ENCODE data around the gene WDR64.

Gene WDR64

DNA sequence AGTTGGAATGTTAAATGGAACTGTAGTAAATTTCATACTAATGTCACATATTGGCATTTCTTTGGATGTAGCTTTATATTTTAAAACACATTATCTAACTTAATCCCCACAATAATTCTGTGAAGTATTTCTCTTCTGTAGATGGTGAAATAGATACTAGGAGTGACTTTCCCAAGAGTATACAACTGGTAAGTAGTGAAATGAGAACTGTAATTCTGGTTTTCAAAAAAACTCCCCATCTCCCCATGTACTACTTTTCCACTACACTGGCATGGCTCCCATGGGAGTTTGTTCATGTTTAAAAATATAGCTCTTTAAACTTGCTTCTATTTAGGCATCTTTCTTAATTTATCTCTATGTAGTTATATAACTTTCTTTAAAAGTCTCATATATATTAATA is 22.1 kb upstream of the WDR64 start:
- no peak for ATAC-seq

DNA sequence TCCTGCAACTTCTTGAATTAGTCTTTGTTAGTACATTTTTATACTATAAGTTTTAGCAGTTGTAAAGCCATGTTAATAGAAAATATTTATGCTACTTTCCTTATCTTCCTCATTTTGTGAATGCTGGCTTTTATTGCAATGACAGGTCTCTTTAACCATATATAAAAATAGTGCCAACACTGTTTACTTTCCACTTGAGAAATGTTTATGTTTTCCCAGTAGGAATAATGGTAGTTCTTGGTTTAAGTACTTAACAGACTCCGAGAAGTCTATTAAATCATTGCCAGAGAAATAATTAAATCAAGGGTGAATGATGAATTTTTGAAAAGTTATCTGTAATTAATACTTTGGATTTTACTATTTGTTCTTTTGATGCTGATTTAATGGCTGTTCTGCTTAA is 21.6 kb upstream of the WDR64 start:
- no peak for ATAC-seq
- TF ChIP-seq CREB5 (CRISPR knock-in tag; IDR thresholded peaks at IDR 0.05; ENCODE audit: low read depth) = no peak
- no peak for TF ChIP-seq ARNTL (CRISPR knock-in tag; IDR thresholded peaks at IDR 0.05; ENCODE audit: borderline replicate concordance, low read depth)
- no peak for TF ChIP-seq SNAI2 (CRISPR knock-in tag; IDR thresholded peaks at IDR 0.05)
- no peak for TF ChIP-seq TCF4 (CRISPR knock-in tag; IDR thresholded peaks at IDR 0.05; ENCODE audit: borderline replicate concordance)
- TF ChIP-seq, protein P1, sequence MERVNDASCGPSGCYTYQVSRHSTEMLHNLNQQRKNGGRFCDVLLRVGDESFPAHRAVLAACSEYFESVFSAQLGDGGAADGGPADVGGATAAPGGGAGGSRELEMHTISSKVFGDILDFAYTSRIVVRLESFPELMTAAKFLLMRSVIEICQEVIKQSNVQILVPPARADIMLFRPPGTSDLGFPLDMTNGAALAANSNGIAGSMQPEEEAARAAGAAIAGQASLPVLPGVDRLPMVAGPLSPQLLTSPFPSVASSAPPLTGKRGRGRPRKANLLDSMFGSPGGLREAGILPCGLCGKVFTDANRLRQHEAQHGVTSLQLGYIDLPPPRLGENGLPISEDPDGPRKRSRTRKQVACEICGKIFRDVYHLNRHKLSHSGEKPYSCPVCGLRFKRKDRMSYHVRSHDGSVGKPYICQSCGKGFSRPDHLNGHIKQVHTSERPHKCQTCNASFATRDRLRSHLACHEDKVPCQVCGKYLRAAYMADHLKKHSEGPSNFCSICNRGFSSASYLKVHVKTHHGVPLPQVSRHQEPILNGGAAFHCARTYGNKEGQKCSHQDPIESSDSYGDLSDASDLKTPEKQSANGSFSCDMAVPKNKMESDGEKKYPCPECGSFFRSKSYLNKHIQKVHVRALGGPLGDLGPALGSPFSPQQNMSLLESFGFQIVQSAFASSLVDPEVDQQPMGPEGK (CRISPR knock-in tag; IDR thresholded peaks at IDR 0.05; ENCODE audit: borderline replicate concordance) = no peak
- TF ChIP-seq, protein P2, sequence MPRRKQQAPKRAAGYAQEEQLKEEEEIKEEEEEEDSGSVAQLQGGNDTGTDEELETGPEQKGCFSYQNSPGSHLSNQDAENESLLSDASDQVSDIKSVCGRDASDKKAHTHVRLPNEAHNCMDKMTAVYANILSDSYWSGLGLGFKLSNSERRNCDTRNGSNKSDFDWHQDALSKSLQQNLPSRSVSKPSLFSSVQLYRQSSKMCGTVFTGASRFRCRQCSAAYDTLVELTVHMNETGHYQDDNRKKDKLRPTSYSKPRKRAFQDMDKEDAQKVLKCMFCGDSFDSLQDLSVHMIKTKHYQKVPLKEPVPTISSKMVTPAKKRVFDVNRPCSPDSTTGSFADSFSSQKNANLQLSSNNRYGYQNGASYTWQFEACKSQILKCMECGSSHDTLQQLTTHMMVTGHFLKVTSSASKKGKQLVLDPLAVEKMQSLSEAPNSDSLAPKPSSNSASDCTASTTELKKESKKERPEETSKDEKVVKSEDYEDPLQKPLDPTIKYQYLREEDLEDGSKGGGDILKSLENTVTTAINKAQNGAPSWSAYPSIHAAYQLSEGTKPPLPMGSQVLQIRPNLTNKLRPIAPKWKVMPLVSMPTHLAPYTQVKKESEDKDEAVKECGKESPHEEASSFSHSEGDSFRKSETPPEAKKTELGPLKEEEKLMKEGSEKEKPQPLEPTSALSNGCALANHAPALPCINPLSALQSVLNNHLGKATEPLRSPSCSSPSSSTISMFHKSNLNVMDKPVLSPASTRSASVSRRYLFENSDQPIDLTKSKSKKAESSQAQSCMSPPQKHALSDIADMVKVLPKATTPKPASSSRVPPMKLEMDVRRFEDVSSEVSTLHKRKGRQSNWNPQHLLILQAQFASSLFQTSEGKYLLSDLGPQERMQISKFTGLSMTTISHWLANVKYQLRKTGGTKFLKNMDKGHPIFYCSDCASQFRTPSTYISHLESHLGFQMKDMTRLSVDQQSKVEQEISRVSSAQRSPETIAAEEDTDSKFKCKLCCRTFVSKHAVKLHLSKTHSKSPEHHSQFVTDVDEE (CRISPR knock-in tag; IDR thresholded peaks at IDR 0.05) = no peak
- no peak for TF ChIP-seq CSDC2 (CRISPR knock-in tag; IDR thresholded peaks at IDR 0.05)
- no peak for TF ChIP-seq ZNF565 (CRISPR knock-in tag; conservative IDR thresholded peaks at IDR 0.05; ENCODE audit: low read depth)
- no peak for TF ChIP-seq OSR1 (CRISPR knock-in tag; IDR thresholded peaks at IDR 0.05)
- TF ChIP-seq PPARA (CRISPR knock-in tag; IDR thresholded peaks at IDR 0.05; ENCODE audit: borderline replicate concordance) = no peak
- no peak for TF ChIP-seq TOX (CRISPR knock-in tag; IDR thresholded peaks at IDR 0.05; ENCODE audit: borderline replicate concordance)
- TF ChIP-seq ZNF70 (CRISPR knock-in tag; IDR thresholded peaks at IDR 0.05) = no peak
- no peak for TF ChIP-seq ISL1 (CRISPR knock-in tag; IDR thresholded peaks at IDR 0.05)

More for the DNA sequence above, 22.1 kb upstream of the WDR64 start:
- TF ChIP-seq, protein P2 (CRISPR knock-in tag; IDR thresholded peaks at IDR 0.05) = no peak
- TF ChIP-seq CSDC2 (CRISPR knock-in tag; IDR thresholded peaks at IDR 0.05) (no peak), ISL1 (CRISPR knock-in tag; IDR thresholded peaks at IDR 0.05) (no peak), SNAI2 (CRISPR knock-in tag; IDR thresholded peaks at IDR 0.05) (no peak), OSR1 (CRISPR knock-in tag; IDR thresholded peaks at IDR 0.05) (no peak), ZNF8 (CRISPR knock-in tag; IDR thresholded peaks at IDR 0.05) (no peak), ZC3H10 (CRISPR knock-in tag; IDR thresholded peaks at IDR 0.05) (no peak), BACH2 (CRISPR knock-in tag; IDR thresholded peaks at IDR 0.05; ENCODE audit: borderline replicate concordance) (no peak), POU6F1 (CRISPR knock-in tag; IDR thresholded peaks at IDR 0.05; ENCODE audit: borderline replicate concordance, low read depth) (no peak), ARNTL (CRISPR knock-in tag; IDR thresholded peaks at IDR 0.05; ENCODE audit: borderline replicate concordance, low read depth) (no peak), ZNF565 (CRISPR knock-in tag; conservative IDR thresholded peaks at IDR 0.05; ENCODE audit: low read depth) (no peak), ESRRG (CRISPR knock-in tag; IDR thresholded peaks at IDR 0.05) (no peak), ZFP30 (CRISPR knock-in tag; IDR thresholded peaks at IDR 0.05) (no peak), ZFP3 (CRISPR knock-in tag; IDR thresholded peaks at IDR 0.05) (no peak), CREB5 (CRISPR knock-in tag; IDR thresholded peaks at IDR 0.05; ENCODE audit: low read depth) (no peak), TOX (CRISPR knock-in tag; IDR thresholded peaks at IDR 0.05; ENCODE audit: borderline replicate concordance) (no peak), TCF4 (CRISPR knock-in tag; IDR thresholded peaks at IDR 0.05; ENCODE audit: borderline replicate concordance) (no peak), RARB (CRISPR knock-in tag; IDR thresholded peaks at IDR 0.05) (no peak)
- TF ChIP-seq, protein P1 (CRISPR knock-in tag; IDR thresholded peaks at IDR 0.05; ENCODE audit: borderline replicate concordance) = no peak
